Skin of body (tissue), 2 donors: ENCODE measurements around the gene CAMKV. TPM values are rescaled to one million over a fixed set of nuclear protein-coding genes. Genes with fewer than 3 reads are reported as not detected.
"Not testable (repeated sequence)": the region's sequence is repeated elsewhere in the genome, so short reads cannot be mapped to it uniquely, and the experiment has no call there.

Experiments used
- DNase-seq: peaks from one replicate; lab custom pipeline; 2025; lab: John Stamatoyannopoulos, UW
- total RNA-seq: library from RNA; depleted of rRNA; stranded (reverse); fragments of >200 nt; gene quantifications from one replicate; pipeline ENCODE4 v1.2.3, GENCODE V29; 2014

The CAMKV gene
- total RNA-seq: 0.89 TPM

- DNase-seq: no peak
Measured at GRCh38 chr3:49869525-49870126, at the start of gene CAMKV. CAMKV (minus strand) TSS chr3:49869906; CDS start chr3:49862388, 7,518 bp downstream.

GRCh38 chr3:49917806-49918590 lies 48.3 kb upstream of the CAMKV start:
- not testable (repeated sequence) for DNase-seq

GRCh38 chr3:49916686-49917085 lies 47.0 kb upstream of the CAMKV start:
- no peak for DNase-seq

- no peak for DNase-seq
Measured at GRCh38 chr3:49914906-49915305, 45.2 kb upstream of the CAMKV start.

GRCh38 chr3:49912881-49913281 lies 43.2 kb upstream of the CAMKV start:
- DNase-seq: no peak

GRCh38 chr3:49911611-49912010 lies 41.9 kb upstream of the CAMKV start:
- DNase-seq: no peak

GRCh38 chr3:49911124-49911420 lies 41.4 kb upstream of the CAMKV start:
- no peak for DNase-seq

GRCh38 chr3:49910409-49911123 lies 40.9 kb upstream of the CAMKV start:
- DNase-seq: no peak

- DNase-seq: no peak
Measured at GRCh38 chr3:49908373-49909199, 38.9 kb upstream of the CAMKV start.

- peak; percentile 33 for DNase-seq
Measured at GRCh38 chr3:49906073-49906743, 36.5 kb upstream of the CAMKV start.

- not testable (repeated sequence) for DNase-seq
Measured at GRCh38 chr3:49904448-49904847, 34.7 kb upstream of the CAMKV start.

- DNase-seq: no peak
Measured at GRCh38 chr3:49903451-49904424, 34.0 kb upstream of the CAMKV start, which contains the start of gene MST1R. MST1R (minus strand) TSS chr3:49903873; CDS start chr3:49903609, 264 bp downstream.

GRCh38 chr3:49902511-49903345 lies 33.0 kb upstream of the CAMKV start:
- DNase-seq: no peak

GRCh38 chr3:49901366-49902339 lies 31.9 kb upstream of the CAMKV start:
- DNase-seq: peak; percentile 53

GRCh38 chr3:49900491-49901153 lies 30.9 kb upstream of the CAMKV start:
- no peak for DNase-seq

GRCh38 chr3:49899815-49900214 lies 30.1 kb upstream of the CAMKV start:
- no peak for DNase-seq

- DNase-seq: no peak
Measured at GRCh38 chr3:49898991-49899390, 29.3 kb upstream of the CAMKV start.
